Smooth muscle cell of trachea (primary cell): ENCODE data around the gene NIFK. TPM values are rescaled to one million over a fixed set of nuclear protein-coding genes. Genes with fewer than 3 reads are reported as not detected.

Experiments
- total RNA-seq: library from RNA; depleted of rRNA; stranded (reverse); fragments of >200 nt; gene quantifications from 2 replicates; pipeline ENCODE4 v1.2.1, GENCODE V29; 2014

Gene NIFK
- total RNA-seq: 32.7 and 33.5 TPM in 2 replicates

DNA sequence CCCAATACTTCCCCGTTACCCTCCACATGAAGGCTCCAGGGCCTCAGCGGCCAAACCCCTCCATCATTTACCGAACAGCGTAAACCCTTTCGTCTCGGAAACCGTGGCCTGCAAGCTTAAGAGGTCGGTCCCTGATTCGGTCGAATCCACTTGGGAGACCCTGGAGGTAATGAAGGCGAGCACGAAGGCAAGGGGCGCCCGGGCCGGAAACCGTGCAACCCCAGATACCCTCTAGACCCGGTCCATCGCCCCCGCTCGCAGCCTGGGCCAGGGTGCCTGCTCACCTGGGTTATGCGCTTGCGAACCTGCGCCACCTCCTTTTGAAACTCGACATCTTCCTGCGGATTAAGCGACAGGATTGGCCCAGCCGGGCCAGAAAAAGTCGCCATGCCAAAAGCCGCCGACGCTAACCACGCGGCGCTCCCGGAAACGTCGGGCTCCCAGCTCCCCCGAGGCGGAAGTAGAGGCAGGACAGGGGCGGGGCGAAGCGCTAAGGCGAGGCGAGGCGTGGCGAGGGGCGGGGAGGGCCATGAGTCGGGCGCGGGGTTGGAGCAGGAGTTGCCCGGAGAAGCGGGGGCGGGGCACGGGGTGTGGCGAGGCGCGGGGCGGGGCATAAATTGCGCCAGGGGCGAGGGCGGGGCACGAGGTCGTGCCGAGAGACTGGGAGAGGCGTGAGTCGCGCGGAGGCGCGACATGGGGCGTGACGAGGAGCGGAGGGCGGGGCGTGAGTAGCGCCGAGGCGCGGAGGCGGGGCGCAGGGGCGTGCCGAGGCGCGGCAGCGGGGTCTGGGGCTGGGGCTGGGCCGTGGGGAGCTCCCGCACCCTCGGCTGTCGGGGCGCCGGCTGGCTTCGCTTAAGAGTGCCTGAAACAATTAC, at the start of gene NIFK:
TSS of gene NIFK (minus strand) at position 414 of the 875 bp plus-strand sequence. CDS start at position 389, 25 bp downstream.

DNA sequence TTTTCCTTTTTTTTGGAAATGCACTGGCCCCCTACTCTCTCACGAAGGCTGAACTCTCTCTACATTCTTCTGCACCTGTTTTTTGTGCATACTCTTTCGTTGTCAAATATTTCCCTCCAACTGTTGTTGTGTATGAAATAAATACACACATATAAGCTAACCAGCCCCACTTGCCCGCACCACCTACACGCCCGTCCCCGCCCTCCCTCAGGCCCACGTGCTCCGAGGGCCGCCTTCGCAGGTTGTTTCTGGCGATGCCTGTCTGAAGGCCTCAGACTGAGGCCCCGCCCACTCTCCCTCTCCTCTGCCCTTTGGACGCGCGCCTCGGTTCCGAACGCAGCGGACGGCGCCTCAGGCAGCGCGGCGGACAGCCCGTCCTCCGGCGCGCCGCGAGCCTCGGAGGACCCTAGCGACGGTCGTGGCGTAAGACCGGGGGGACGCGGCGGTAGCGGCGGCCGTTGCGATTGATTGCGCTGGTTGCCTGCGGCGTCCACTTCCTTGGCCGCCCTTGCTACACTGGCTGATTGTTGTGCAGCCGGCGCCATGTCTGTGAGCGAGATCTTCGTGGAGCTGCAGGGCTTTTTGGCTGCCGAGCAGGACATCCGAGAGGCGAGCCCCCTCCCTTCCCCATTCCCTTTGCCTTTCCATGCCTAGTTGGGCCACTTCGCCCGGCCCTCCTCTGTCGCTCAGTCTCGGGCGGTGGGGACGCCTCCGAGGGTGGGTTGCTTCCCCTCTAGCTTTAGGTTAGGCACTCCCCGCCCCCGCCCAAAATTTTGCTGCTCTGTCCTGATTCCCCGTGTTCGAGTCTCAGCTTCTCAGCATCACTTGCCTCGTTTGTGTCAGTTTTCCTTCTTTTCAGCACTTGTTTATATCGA, 18.8 kb upstream of the NIFK start, which contains the start of gene TSN:
TSS of gene TSN (plus strand) at position 415 of the 875 bp plus-strand sequence. CDS start at position 544, 129 bp downstream.

Other genes starting within 250 kb of the NIFK start
- gene RNU4ATAC, start 206.0 kb downstream of the NIFK start, total RNA-seq: under 0.01 TPM in 1 of 2 replicates, not detected in the other
- 40.2 and 61.4 TPM in 2 replicates for gene CLASP1, start 87.4 kb downstream of the NIFK start, total RNA-seq
- gene TSN, start 18.8 kb upstream of the NIFK start, total RNA-seq: 42.7 and 60.9 TPM in 2 replicates